H9 (cell line): ENCODE data around the gene CASP12. TPM values are rescaled to one million over a fixed set of nuclear protein-coding genes. Genes with fewer than 3 reads are reported as not detected.

Experiments
- DNase-seq: peaks from one replicate; pipeline ENCODE4 v3.0.0-alpha.2; 2017
- H2AFZ ChIP-seq: one replicate; pipeline ENCODE4 v1.6.1; 2013; ENCODE audit warnings: mild to moderate bottlenecking, low read length, control low read depth, moderate library complexity
- H2AK5ac ChIP-seq: 2 replicates; pipeline ENCODE4 v1.6.1; 2013; ENCODE audit warnings: low read length, control low read depth, mixed read lengths; ENCODE audit not compliant: insufficient read length
- H2BK120ac ChIP-seq: one replicate; pipeline ENCODE4 v1.6.1; 2013; ENCODE audit warnings: low read depth, mild to moderate bottlenecking, low read length, control low read depth, inconsistent platforms; ENCODE audit not compliant: poor library complexity, severe bottlenecking
- H2BK12ac ChIP-seq: 2 replicates; pipeline ENCODE4 v1.6.1; 2013; ENCODE audit warnings: low read length, control low read depth, mixed read lengths, low read depth; ENCODE audit not compliant: insufficient read length
- H2BK15ac ChIP-seq: 2 replicates; pipeline ENCODE4 v1.6.1; 2013; ENCODE audit warnings: low read depth, low read length, control low read depth
- H2BK20ac ChIP-seq: one replicate; pipeline ENCODE4 v1.6.1; 2013; ENCODE audit warnings: low read depth, mild to moderate bottlenecking, low read length, control low read depth, inconsistent platforms; ENCODE audit not compliant: poor library complexity, severe bottlenecking
- H2BK5ac ChIP-seq: 2 replicates; pipeline ENCODE4 v1.6.1; 2013; ENCODE audit warnings: low read length, control low read depth, mixed read lengths; ENCODE audit not compliant: insufficient read length
- H3K14ac ChIP-seq: 2 replicates; pipeline ENCODE4 v1.6.1; 2013; ENCODE audit warnings: low read length, control low read depth; ENCODE audit not compliant: insufficient read depth
- H3K18ac ChIP-seq: 2 replicates; pipeline ENCODE4 v1.6.1; 2013; ENCODE audit warnings: low read depth, mild to moderate bottlenecking, mixed read lengths, low read length, control low read depth; ENCODE audit not compliant: insufficient read length
- H3K23ac ChIP-seq: 2 replicates; pipeline ENCODE4 v1.6.1; 2013; ENCODE audit warnings: low read length, control low read depth, mixed read lengths, low read depth; ENCODE audit not compliant: insufficient read length
- H3K23me2 ChIP-seq: 2 replicates; pipeline ENCODE4 v1.6.1; 2013; ENCODE audit warnings: low read depth, mild to moderate bottlenecking, mixed read lengths, low read length, control low read depth; ENCODE audit not compliant: insufficient read length, poor library complexity, severe bottlenecking
- H3K27ac ChIP-seq: 2 replicates; pipeline ENCODE4 v1.5.1; 2013; ENCODE audit warnings: low read length, control low read depth, mixed read lengths, low read depth; ENCODE audit not compliant: insufficient read length
- H3K27me3 ChIP-seq: 2 replicates; pipeline ENCODE4 v1.6.1; 2013; ENCODE audit warnings: low read length, control low read depth, inconsistent platforms; ENCODE audit not compliant: insufficient read depth
- H3K4ac ChIP-seq: 2 replicates; pipeline ENCODE4 v1.6.1; 2013; ENCODE audit warnings: low read depth, mild to moderate bottlenecking, control low read depth, inconsistent platforms, low read length, moderate library complexity
- H3K4me1 ChIP-seq: 2 replicates; pipeline ENCODE4 v1.6.1; 2013; ENCODE audit warnings: low read length, control low read depth, inconsistent platforms; ENCODE audit not compliant: insufficient read depth
- H3K4me2 ChIP-seq: 2 replicates; pipeline ENCODE4 v1.6.1; 2013; ENCODE audit warnings: low read length, control low read depth, mixed read lengths; ENCODE audit not compliant: insufficient read length, insufficient read depth
- H3K56ac ChIP-seq: 2 replicates; pipeline ENCODE4 v1.6.1; 2013; ENCODE audit warnings: low read depth, mild to moderate bottlenecking, mixed read lengths, low read length, control low read depth; ENCODE audit not compliant: insufficient read length
- H3K79me1 ChIP-seq: 2 replicates; pipeline ENCODE4 v1.6.1; 2013; ENCODE audit warnings: low read depth, mild to moderate bottlenecking, moderate library complexity, low read length, control low read depth, inconsistent platforms; ENCODE audit not compliant: insufficient read depth, poor library complexity, severe bottlenecking
- H3K79me2 ChIP-seq: 2 replicates; pipeline ENCODE4 v1.6.1; 2013; ENCODE audit warnings: low read length, control low read depth, inconsistent platforms; ENCODE audit not compliant: insufficient read depth
- H3K9ac ChIP-seq: 2 replicates; pipeline ENCODE4 v1.6.1; 2013; ENCODE audit warnings: low read length, control low read depth, mixed read lengths; ENCODE audit not compliant: insufficient read length; ENCODE audit errors: extremely low read depth
- H3K9me3 ChIP-seq: one replicate; pipeline ENCODE4 v1.6.1; 2013; ENCODE audit warnings: low read depth, low read length, inconsistent platforms; ENCODE audit not compliant: control insufficient read depth
- H3T11ph ChIP-seq: one replicate; pipeline ENCODE4 v1.6.1; 2013; ENCODE audit warnings: mild to moderate bottlenecking, low read length, control low read depth, inconsistent platforms
- H4K20me1 ChIP-seq: one replicate; pipeline ENCODE4 v1.6.1; 2013; ENCODE audit not compliant: control insufficient read depth, insufficient read length, insufficient read depth
- H4K5ac ChIP-seq: 2 replicates; pipeline ENCODE4 v1.6.1; 2013; ENCODE audit warnings: low read depth, mild to moderate bottlenecking, mixed read lengths, low read length, control low read depth; ENCODE audit not compliant: insufficient read length
- H4K8ac ChIP-seq: replicated peaks from 2 replicates; pipeline ENCODE4 v1.6.1; 2013; ENCODE audit warnings: low read length, control low read depth, mixed read lengths, low read depth; ENCODE audit not compliant: insufficient read length
- H4K91ac ChIP-seq: 2 replicates; pipeline ENCODE4 v1.6.1; 2013; ENCODE audit warnings: low read depth, mild to moderate bottlenecking, moderate library complexity, mixed read lengths, low read length, control low read depth; ENCODE audit not compliant: insufficient read length
- H3K27ac Mint-ChIP-seq, 3 experiments: 2 replicates in 2 of 3; 3 replicates in 1 of 3; pipeline ENCODE4 v1.8.0; 2020 to 2021; ENCODE audit warnings: mixed read lengths in 3 of 3, mild to moderate bottlenecking in 1 of 3, moderate library complexity in 1 of 3
- H3K27me3 Mint-ChIP-seq: 2 replicates; pipeline ENCODE4 v1.8.0; 2021; ENCODE audit warnings: low read depth, mild to moderate bottlenecking, moderate library complexity, mixed read lengths
- H3K36me3 Mint-ChIP-seq, 3 experiments: 2 replicates in 2 of 3; 3 replicates in 1 of 3; pipeline ENCODE4 v1.8.0; 2020 to 2021; ENCODE audit warnings: low read depth in 3 of 3, mixed read lengths in 3 of 3; ENCODE audit not compliant: insufficient read depth in 1 of 3
- H3K4me1 Mint-ChIP-seq, 2 experiments: 2 replicates each; pipeline ENCODE4 v1.8.0; 2020; ENCODE audit warnings: mixed read lengths in 2 of 2
- H3K4me3 Mint-ChIP-seq, 2 experiments: 2 replicates in 1 of 2; 3 replicates in 1 of 2; pipeline ENCODE4 v1.8.0; 2020 to 2021; ENCODE audit warnings: mild to moderate bottlenecking in 2 of 2, mixed read lengths in 2 of 2, moderate library complexity in 1 of 2
- H3K9me3 Mint-ChIP-seq, 2 experiments: 2 replicates in 1 of 2; 3 replicates in 1 of 2; pipeline ENCODE4 v1.8.0; 2020; ENCODE audit warnings: mild to moderate bottlenecking in 2 of 2, mixed read lengths in 2 of 2, moderate library complexity in 1 of 2
- CTCF ChIP-seq: fragments of 200-600 bp; sonication (generic); conservative IDR thresholded peaks from 3 replicates; pipeline ENCODE4 v1.8.0; 2021; ENCODE audit warnings: antibody characterized with exemption, mild to moderate bottlenecking
- WGBS: extraction: QIAGEN DNeasy Blood & Tissue Kit; methylation state at CpG from one replicate; pipeline ENCODE4 v1.1.7; 2013; ENCODE audit warnings: missing lambda C conversion rate, low lambda C conversion rate, mixed read lengths; ENCODE audit not compliant: insufficient read length; ENCODE audit errors: extremely low coverage; 5-methylcytosine and 5-hydroxymethylcytosine counted together
- total RNA-seq: library from RNA; stranded (reverse); gene quantifications from 2 replicates; pipeline ENCODE4 v1.2.1, GENCODE V29; 2021

Gene CASP12
- total RNA-seq, 1 experiment from 2014 or later = not detected

GRCh38 chr11:104866815-104867214 is 31.4 kb downstream of the CASP12 start:
- Histone ChIP-seq H2BK20ac (no peak overlapping the region), H2BK5ac (no peak overlapping the region), H4K20me1 (no peaks in the 10 kb centered on the region), H2BK120ac (no peak overlapping the region), H4K5ac (no peak overlapping the region), H4K91ac (no peak overlapping the region), H3K9ac (no peak overlapping the region), H3K14ac (no peak overlapping the region), H3K23ac (no peak overlapping the region), H3K4me1 (no peaks in the 10 kb centered on the region), H3K56ac (no peak overlapping the region), H3K9me3 (no peaks in the 10 kb centered on the region), H3K79me2 (no peaks in the 10 kb centered on the region), H3K79me1 (no peaks in the 10 kb centered on the region), H3T11ph (no peak overlapping the region), H3K4ac (no peak overlapping the region), H2BK12ac (no peak overlapping the region), H3K27me3 (no peaks in the 10 kb centered on the region), H3K27ac (no peak overlapping the region), H3K18ac (no peak overlapping the region), H2AFZ (no peak overlapping the region), H3K4me2 (no peak overlapping the region), H2AK5ac (no peak overlapping the region), H2BK15ac (no peak overlapping the region), H3K23me2 (no peaks in the 10 kb centered on the region), H4K8ac (no peak overlapping the region)
- Mint-ChIP-seq H3K27ac (peak overlapping the region in 1 of 3 experiments; percentile 0; a peak in 1 of 7 replicates), H3K4me1 (peaks cover 6 to 7% of the 10 kb centered on the region in 2 experiments), H3K9me3 (peaks cover 13 to 25% of the 10 kb centered on the region in 2 experiments), H3K36me3 (peaks cover 7 to 18% (median 16%) of the 10 kb centered on the region in 3 experiments), H3K4me3 (no peak overlapping the region), H3K27me3 (no peaks in the 10 kb centered on the region)
- TF ChIP-seq CTCF = no peak
- WGBS = no CpG with 5 or more reads among the region's 2 CpGs
- no peak for DNase-seq
